K562 (cell line): ENCODE results near the gene TRMT112.

Source experiments
- ASH1L ChIP-seq: fragments of 450-650 bp; IDR thresholded peaks from 2 replicates; pipeline ENCODE4 v1.6.1; 2018; ENCODE audit warnings: borderline replicate concordance, mild to moderate bottlenecking, low read depth; ENCODE audit not compliant: partially characterized antibody
- BRCA1 ChIP-seq, 2 experiments: fragments of 450-650 bp in 1 of 2; sonication (generic) in 1 of 2; formaldehyde crosslinking in 1 of 2; IDR thresholded peaks; 2 replicates each; pipeline versions ENCODE4 v1.5.0 to v1.6.1; 2017 to 2020; ENCODE audit warnings: mild to moderate bottlenecking in 1 of 2, missing genetic modification reagents in 1 of 2
- ESRRA ChIP-seq: fragments of 450-650 bp; IDR thresholded peaks from 2 replicates; pipeline ENCODE4 v1.6.1; 2014; ENCODE audit warnings: low read depth, mild to moderate bottlenecking, moderate library complexity, borderline replicate concordance
- NFYB ChIP-seq: IDR thresholded peaks from 2 replicates; pipeline ENCODE4 v1.6.1; 2011; ENCODE audit warnings: mild to moderate bottlenecking, moderate library complexity; ENCODE audit not compliant: insufficient read length; ENCODE audit errors: extremely low read depth
- SP1 ChIP-seq: sonication (generic); formaldehyde crosslinking; IDR thresholded peaks from 2 replicates; pipeline ENCODE4 v1.8.1; 2022; ENCODE audit warnings: mild to moderate bottlenecking, missing genetic modification reagents
- TAF1 ChIP-seq: IDR thresholded peaks from 2 replicates; pipeline ENCODE4 v1.6.1; 2011; ENCODE audit warnings: mild to moderate bottlenecking, low read length, moderate library complexity; ENCODE audit not compliant: insufficient read depth, control insufficient read depth, severe bottlenecking; ENCODE audit errors: extremely low read depth
- ZKSCAN8 ChIP-seq: fragments of 200-800 bp; sonication (Bioruptor generic); IDR thresholded peaks from 2 replicates; pipeline ENCODE4 v1.6.1; 2016; ENCODE audit warnings: missing genetic modification characterization, missing compliant biosample characterization
- ZNF589 ChIP-seq: fragments of 200-800 bp; sonication (Bioruptor generic); IDR thresholded peaks from 2 replicates; pipeline ENCODE4 v1.6.1; 2016; ENCODE audit warnings: low read depth, missing genetic modification characterization, missing compliant biosample characterization

- TF ChIP-seq NFYB = no peak
- no peak for TF ChIP-seq TAF1
- no peak for TF ChIP-seq ESRRA
- no peak for TF ChIP-seq ZNF589 (CRISPR knock-in tag)
- TF ChIP-seq BRCA1 (IDR thresholded peaks at IDR 0.05) = no peak
- no peak for TF ChIP-seq BRCA1 (CRISPR knock-in tag; IDR thresholded peaks at IDR 0.05)
- TF ChIP-seq SP1 (CRISPR knock-in tag) = no peak
- no peak for TF ChIP-seq ZKSCAN8 (CRISPR knock-in tag)
- no peak for TF ChIP-seq ASH1L
Measured at GRCh38 chr11:64342869-64343745, 25.7 kb upstream of the TRMT112 start.
